Pons (tissue), 1 donor: Measurements from ENCODE around the gene TACC2.
"Not testable (repeated sequence)": the region's sequence is repeated elsewhere in the genome, so short reads cannot be mapped to it uniquely, and the experiment has no call there.

ENCODE experiments used
- DNase-seq: peaks from one replicate; pipeline ENCODE4 v3.0.0-alpha.2; 2016; ENCODE audit warnings: low spot score

The TACC2 gene

DNA sequence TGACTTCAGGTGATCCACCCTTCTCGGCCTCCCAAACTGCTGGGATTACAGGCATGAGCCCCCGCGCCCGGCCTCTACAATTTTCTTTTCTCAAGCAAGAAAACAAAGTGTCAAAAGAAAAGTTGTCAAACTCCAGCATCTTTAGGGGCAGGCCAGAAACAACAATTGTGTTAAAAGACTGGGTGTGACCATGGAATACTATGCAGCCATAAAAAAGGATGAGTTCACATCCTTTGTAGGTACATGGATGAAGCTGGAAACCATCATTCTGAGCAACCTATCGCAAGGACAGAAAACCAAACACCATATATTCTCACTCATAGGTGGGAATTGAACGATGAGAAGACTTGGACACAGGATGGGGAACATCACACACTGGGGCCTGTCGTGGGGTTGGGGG is 34.3 kb downstream of the TACC2 start:
- not testable (repeated sequence) for DNase-seq

DNA sequence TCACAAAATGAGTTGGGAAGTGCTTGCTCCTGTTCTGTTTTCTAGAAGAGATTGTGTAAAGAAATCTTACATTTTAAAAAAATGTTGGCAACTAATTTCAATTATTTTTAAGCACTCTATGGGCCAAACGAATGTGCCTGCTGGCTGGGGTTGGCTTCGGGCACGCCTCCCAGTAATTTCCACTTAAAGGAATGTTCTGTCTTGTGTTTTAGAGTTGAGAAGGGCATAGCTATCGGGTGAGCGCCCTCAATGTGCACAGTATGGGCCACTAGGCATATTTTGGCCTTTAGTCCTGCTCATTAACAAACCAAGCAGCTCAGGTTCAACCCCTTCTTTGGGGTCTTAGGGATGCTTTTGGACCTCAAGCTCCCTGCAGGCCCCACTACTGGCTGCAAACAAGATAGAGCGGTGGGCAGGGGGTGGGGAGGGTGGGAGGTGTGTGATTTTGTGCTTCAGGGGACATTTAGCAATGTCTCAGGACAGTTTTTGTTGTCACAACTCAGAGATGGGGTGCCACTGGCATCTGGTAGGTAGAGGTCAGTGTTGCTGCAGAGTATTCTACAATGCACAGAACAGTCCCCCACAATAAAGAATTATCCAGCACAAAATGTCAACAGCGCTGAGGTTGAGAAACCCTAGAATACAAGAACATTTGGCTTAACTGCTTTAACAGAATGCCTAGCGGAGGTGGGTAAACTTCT is 40.7 kb downstream of the TACC2 start:
- no peak for DNase-seq

DNA sequence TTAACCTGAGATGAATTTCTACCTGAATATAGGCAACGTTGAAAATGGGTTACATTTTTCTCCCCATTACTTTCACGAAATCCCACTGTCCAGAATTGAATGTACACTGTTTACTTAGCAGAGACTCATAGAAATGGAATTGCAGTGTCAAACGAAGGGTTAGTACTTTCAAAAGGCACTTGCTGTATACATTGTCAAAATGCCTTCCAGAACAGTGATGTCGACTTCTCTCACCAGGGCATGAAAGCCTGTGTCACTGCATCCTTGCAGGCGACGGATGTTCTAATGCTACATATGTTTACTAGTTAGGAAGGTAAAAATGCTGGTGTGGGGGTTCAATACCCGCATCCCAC is 41.2 kb downstream of the TACC2 start:
- DNase-seq = no peak

DNA sequence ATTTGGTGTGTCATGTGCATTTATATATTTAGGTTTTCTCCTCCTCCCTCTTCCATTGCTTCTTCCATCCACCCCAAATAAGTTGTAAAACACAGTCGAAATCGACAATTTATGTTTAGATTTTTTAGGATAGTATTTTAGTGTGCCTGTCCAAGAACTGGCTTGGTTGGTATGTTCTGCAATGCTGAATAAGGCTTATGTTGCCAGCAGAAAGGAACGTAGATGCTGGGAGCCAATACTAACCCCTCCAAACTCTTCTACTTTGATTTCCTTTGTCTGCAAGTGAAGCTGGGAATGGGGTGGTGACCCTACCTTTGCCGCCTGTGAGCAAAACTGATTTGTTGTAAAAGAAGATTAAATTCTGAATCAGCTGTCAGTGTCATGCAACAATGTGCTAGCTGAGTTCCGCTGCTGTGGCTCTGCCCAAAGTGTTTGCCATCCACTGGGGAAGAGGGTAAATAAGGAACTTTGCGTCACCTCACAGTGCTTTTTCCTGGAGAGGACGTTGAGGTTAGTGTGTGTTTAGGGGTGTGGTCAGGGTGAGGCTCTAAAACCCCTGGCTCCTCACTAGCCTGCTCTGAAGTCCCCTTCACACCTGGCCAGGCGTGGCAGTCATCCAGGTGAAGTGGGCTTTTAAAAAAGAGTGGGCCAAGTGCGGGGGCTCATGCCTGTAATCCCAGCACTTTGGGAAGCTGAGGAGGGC is 44.4 kb downstream of the TACC2 start:
- no peak for DNase-seq

DNA sequence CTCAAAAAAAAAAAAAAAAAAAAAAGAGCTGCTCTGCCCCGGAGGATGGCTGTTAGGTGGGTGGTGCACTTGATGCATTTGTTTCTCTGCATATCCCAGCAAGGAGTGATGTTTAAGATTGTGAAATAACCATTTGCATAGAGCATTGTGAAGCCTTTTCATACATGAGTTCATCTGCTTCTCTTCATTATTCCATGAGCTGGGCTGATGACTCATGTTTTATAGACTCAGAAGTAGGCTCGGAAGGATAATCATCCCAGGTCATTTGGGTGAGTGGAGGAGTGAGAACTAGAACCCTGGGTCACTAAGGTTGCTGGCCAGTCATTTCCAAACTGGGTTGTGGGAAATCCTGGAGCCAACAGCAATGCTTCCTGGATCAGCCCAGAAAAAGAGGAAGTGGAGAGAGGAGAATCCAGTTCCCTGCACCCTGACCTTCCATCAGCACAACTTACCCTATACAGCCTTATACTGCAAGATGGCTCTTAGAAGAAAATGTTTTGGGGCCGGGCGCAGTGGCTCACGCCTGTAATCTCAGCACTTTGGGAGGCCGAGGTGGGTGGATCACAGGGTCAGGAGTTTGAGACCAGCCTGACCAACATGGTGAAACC is 45.3 kb downstream of the TACC2 start:
- no peak for DNase-seq

DNA sequence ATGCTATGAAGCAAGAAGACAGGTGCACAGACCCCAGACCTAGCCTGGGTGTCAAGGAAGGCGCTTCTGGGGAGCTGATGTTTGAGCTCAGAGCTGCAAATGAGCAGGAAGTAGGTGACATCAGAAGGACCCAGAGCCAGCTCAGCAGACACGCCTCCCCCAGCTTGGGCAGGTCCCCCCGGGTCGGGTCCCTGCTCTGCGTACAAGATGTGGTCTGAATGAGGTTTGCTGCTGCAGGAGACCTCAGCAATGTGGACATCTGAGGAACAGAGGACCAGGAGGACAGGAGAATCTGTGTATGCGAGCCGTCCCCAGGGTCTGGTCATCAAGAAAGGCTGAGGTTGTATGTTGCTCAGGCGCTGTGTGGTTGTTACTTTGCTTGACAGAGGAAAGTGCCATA is 51.8 kb downstream of the TACC2 start:
- no peak for DNase-seq

DNA sequence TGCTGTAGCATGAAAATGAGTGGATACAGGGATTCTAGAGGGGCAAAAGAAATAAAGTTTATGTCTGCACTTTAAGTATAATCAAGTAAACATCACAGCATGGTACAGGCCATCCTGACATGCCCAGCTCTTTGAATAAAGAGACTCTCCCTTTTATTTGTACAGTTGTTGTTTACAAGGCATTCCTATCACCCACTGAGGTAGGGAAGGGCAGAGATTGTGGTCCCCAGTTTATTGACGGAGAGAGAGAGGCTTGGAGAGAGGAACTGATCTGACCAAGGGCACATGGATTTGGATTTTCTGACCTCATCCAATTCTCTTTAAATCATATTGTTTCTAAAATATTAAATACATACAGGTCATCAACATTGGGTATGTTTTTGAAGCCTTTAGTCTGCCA is 53.9 kb downstream of the TACC2 start:
- DNase-seq = no peak

DNA sequence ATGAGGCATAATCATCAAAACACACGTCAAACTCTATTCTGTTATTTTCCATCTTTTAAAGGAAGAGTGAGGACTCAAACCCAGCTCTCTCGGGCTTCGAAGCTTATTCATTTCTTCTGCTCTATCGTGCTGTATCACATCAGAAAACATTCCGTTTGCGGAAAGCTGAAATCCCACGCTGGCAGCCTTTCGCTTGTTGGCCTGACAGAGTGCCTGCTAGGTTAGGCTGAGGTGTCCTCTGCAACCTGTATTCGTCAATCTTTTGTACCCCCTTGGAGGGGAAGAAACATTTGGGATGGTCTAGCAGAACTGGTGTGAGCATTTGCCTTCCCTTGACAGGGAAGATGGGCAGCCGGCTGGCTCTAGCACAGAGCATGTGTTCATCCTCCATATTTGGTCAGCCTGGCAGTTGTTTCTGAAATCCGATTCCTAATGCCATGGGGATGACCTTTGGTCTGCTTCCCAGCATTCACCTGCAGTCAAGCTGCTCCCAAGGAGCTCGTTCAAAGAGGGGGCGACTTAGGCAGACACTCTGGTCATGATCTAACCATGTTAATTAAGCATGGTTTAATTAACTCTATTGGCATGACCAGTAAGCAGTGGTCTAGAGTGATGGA is 55.2 kb downstream of the TACC2 start:
- DNase-seq = no peak

DNA sequence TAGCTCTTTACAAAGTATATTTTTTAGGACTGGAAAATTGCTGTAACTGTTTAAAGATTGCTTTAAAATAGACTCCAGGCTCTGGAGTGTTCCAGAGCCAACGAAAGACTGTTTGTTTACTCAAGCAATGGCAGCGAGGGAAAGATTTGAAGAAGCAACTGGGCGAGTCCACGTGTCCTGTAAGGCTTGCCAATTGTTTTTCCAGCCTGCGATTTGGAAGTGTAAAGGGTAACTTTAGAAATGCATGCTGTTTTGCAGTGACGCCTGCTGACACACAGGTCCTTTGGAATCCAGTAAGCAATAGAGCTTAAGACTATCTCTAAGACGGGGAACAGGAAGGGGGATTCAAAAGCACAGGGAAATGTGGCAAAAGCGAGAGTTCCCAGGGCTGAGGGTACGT is 55.8 kb downstream of the TACC2 start:
- DNase-seq = no peak

DNA sequence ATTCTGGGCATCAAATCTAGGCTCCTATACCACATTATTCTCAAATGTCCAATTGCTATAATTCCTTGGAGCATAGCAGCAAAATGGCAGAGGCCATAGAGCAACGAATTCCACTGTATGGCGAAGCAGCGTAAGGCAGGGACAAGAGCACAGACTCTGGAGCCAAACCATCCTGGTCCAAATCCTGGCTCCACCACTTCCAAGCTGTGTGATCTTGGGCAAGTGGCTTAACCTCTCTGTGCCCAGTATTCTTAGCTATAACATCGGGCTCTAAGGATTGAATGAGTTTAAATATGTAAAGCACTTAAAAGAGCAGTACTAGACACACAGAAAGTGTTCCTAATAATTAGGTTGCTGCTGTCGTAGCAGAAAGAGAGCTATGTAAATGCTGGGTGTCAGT is 56.2 kb downstream of the TACC2 start:
- DNase-seq = no peak

DNA sequence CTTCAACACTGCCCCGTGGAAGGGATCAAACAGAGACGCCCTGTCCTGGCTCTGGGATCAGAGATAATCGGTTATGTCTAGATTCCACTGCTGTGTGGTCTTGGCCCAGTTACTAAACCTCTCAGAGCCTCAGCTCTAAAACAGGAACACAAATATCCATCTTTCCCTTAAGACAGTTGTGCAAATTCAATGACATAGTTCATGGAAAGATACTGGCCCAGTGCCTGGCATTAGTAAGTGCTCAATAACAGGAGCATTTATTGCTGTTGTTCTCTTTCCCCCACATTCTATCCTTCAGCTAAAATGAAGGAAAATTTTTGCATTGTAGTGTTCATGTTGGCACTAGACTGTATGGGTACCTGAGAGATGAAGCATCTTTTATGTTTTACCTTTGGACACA is 58.6 kb downstream of the TACC2 start:
- DNase-seq = no peak

DNA sequence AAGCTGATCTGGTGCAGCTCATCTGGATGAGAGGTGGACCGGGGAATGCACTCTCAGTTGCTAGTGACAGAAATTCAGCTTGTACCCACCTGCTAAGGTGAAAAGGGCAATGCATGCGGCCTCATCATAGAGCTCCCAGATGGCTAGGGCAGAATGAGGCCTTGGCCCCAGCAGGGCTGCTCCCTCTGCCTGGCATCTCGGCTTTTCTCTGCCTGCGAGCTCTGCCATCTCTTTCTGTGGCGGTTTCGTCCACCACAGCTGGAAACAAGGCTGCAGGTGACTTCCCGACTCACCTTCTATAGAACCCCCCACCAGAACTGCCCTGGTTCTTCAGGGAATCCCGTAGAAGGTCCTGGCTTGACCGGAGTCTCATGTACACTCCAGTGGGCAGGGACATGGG is 60.1 kb downstream of the TACC2 start:
- no peak for DNase-seq

DNA sequence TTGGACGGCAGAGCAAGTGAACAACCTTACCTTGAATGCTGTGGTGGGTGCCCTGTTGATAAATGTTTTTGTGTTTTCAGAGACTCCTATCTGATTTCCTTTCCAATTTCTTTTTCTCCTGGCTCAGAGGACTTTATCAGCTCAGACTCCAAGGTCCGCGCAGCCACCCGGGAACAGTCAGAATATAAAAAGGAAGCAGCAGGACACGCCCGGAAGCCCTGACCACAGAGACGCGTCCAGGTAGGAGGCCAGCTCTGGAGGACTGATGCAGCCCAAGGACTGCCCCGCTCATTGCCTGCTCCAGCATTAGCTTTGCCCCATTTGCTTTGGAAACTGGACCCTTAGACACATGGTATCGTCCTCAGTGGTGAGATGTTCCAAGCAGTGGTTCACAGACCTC is 61.3 kb downstream of the TACC2 start:
- no peak for DNase-seq

DNA sequence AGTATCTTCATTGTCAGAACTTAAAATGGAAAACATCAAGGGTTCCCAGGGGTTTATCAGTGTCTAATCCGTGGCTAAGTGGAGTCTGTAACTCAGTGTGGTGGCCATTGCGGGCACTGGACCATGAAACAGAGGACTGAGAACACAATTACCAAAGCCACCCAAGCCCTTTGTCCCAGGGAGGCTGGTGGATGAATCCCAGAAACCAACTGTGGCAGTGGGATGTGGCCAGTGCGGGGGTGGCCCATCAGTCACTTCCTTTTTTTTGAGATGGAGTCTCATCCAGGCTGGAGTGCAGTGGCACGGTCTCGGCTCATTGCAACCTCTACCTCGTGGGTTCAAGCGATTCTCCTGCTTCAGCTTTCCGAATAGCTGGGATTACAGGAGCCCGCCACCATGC is 61.8 kb downstream of the TACC2 start:
- no peak for DNase-seq

DNA sequence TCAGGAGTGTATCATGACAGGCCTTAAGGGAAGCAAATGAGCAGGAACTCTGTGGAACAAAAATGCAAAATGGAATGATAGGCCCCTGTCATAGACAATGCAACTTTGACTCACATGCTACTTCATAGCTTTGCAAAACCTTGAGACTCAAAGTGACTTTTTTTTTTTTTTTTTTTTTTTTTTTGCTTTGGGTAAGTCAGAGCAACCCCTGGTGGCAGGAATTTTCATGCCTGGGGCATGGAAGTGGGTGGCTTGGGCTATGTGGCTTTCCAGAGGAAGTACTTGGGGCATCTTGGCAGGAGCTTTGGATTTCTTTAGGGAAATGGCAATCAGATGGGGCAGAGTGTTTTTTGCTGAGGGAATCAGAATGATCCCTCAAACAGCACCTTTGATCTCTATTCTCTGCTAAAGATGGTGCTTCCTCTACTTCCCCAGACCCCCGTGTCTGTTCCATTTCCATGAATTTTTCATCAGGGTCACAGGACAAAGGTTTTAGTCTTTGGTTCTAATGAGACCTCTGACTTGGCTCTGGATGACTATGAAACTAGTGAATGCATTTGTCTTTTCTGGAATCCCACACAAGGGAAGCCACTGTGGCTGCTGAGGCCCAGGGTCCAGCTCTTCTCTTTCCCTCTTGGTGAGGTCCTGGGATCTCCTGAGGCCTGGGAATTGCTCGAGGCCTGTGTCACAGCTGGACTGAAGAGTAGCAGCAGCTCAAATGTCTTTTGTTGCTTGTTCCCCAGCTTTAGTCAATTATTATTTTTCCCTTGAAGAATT is 62.8 kb downstream of the TACC2 start:
- DNase-seq = no peak

DNA sequence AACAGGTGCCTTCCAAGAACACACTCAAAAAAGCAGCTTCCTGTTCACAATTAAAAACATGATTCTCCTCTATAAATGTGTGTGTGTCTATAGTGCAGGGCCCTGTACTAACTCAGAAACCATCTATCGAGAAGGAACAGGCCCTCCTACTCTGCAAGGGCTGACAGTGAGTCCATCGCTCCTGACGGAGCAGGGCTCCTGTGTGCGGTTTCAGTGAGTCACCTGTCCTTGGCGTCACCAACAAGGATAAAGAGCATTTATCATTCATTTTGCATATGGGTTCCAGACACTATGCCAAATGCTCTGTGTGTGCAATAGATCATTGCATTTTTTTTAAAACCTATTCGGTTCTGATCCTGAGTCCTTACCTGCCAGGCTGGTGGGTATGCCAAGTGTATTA is 63.7 kb downstream of the TACC2 start:
- no peak for DNase-seq

DNA sequence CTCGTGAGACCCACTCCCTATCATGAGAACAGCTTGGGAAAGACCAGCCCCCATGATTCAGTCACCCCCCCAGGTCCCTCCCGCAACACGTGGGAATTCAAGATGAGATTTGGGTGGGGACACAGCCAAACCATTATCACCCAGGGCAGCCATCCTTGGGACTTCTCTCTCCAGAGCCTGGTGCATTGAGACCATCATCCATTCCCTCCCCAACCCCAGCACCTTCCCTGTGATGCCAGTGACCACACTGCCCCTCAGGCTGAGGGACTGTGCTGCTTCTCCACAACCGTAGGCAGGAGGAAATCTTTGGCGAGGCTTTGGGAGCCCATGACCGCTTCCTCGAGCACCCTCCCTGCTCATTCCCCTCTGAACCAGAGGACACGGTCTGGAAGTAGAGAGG is 64.4 kb downstream of the TACC2 start:
- no peak for DNase-seq

DNA sequence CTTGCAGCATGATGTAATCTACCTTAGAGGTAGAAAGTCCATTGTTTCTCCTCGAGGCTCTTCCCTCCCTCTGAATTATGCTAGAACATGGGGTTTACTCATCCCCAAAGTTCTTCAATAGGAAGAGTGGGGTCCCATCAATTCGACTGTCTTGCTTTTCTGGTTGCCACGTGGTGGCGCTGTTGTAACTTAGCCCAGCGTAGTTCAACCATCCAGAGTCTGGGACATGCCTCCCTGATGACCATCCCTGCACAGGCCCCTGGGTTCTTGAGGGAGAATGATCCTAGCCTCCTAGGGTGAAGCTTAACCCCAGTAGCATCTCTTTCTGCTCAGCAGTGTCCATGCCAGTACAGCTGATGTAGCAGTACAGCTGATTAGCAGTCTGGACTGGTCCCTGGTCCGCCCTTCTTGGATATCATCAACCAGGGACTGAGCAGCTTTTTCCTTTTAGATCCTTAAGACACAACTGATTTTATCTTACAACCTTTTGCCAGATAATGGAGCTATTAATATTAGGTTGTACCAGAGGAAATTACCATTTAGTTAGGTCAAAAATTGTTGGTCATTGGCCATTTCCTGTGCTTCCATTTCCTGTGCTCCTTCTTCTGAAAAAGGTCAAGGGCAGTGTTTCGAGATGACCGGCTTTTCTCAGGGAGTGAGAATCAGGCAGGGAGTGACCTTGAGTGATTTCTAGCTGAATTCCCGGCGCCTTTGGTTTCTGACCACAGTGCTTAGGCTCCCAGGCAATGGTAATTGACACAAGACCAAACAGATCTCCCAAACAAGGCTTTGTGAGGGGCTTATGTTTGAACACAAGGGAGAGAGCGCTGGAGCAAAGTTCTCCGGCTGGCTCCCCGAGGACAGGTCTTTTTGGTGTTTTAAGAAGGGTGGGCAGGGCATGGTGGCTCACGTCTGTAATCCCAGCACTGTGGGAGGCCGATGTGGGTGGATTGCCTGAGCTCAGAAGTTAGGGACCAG is 65.4 kb downstream of the TACC2 start:
- no peak for DNase-seq

DNA sequence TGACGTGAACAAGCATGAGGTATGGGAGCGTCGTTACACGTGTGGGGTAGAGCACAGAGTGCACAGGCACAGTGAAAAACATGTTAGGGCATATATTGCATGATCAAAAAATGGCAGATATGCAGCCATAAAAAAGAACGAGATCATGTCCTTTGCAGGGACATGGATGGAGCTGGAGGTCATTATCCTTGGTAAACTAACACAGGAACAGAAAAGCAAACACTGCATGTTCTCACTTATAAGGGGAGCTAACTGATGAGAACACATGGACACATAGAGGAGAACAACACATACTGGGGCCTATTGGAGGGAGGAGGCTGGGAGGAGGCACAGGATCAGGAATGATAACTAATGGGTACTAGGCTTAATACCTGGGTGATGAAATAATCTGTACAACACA is 66.3 kb downstream of the TACC2 start:
- no peak for DNase-seq

DNA sequence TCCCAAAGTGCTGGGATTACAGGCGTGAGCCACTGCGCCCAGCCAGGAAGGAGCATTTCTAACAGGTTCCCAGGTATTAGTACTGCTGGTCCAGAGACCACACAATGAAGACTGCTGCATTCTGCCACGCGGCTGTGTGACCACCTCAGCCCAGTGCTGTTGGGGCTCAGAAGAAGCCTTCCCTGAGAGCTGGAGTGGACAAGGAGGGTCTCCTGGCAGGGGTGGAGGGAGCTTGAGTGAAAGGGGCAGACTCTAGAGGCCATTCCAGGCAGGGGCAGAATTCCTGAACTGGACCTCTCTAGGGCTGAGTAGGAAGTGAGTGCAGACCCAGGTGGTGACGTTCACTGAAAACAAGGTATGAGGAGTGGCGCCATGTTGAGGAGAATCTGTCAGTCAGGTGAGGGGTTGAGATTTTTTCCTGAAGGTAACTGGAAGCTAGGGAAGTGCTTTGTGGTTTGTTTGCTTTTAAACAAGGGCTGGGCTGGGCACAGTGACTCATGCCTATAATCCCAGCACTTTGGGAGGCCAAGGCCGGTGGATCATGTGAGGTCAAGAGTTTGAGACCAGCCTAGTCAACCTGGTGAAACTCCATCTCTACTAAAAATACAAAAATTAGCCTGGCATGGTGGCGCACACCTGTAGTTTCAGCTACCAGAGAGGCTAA is 67.6 kb downstream of the TACC2 start:
- no peak for DNase-seq
